SK-N-SH treated with all-trans-retinoic acid at 6 μM for 48 hours (cell line): ENCODE measurements around the gene TRPM1.

ENCODE experiments used
- GLIS3 ChIP-seq: fragments of 250-450 bp; sonication (Bioruptor Pico); IDR thresholded peaks from 2 replicates; pipeline ENCODE4 v1.5.0; 2020; ENCODE audit warnings: mild to moderate bottlenecking, moderate library complexity
- ISL1 ChIP-seq: fragments of 250-450 bp; sonication (Bioruptor Pico); IDR thresholded peaks from 2 replicates; pipeline ENCODE4 v2.1.2; 2022; ENCODE audit warnings: mild to moderate bottlenecking, moderate library complexity
- PPARA ChIP-seq: fragments of 250-450 bp; sonication (Bioruptor Pico); IDR thresholded peaks from 2 replicates; pipeline ENCODE4 v1.5.0; 2020; ENCODE audit warnings: mild to moderate bottlenecking, borderline replicate concordance
- TF ChIP-seq, protein P1 (sequence below): fragments of 250-450 bp; sonication (Bioruptor Pico); IDR thresholded peaks from 2 replicates; pipeline ENCODE4 v1.5.1; 2020; ENCODE audit warnings: low read depth, mild to moderate bottlenecking, moderate library complexity

DNA sequence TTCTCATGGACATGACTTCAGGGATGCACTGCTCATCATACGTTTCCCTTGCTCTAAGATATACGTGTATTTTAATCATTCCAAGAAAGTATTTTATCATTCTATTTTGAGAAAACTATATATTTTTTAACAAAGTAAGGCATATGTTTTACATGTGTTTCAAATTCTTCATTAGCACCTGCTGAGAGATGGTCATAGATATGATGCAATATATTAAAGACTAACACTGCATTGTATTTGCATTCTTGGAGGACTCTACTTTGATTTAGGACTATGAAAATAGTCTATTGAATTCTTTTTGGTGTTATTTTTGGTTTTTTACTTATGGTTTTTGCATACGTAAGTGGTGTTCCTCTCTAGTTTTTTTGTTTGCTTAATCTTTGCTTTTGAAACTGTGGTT lies 55.9 kb downstream of the TRPM1 start:
- TF ChIP-seq PPARA (CRISPR knock-in tag) (no peak), ISL1 (CRISPR knock-in tag) (no peak), GLIS3 (no peak)
- TF ChIP-seq, protein P1, sequence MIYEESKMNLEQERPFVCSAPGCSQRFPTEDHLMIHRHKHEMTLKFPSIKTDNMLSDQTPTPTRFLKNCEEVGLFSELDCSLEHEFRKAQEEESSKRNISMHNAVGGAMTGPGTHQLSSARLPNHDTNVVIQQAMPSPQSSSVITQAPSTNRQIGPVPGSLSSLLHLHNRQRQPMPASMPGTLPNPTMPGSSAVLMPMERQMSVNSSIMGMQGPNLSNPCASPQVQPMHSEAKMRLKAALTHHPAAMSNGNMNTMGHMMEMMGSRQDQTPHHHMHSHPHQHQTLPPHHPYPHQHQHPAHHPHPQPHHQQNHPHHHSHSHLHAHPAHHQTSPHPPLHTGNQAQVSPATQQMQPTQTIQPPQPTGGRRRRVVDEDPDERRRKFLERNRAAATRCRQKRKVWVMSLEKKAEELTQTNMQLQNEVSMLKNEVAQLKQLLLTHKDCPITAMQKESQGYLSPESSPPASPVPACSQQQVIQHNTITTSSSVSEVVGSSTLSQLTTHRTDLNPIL = no peak
